SIG-M5 (cell line): ENCODE measurements around the gene KRTAP5-4.
"Not testable (repeated sequence)": the region's sequence is repeated elsewhere in the genome, so short reads cannot be mapped to it uniquely, and the experiment has no call there.

Source experiments
- DNase-seq: peaks from one replicate; lab custom pipeline; 2025; lab: John Stamatoyannopoulos, UW

KRTAP5-4 gene, protein sequence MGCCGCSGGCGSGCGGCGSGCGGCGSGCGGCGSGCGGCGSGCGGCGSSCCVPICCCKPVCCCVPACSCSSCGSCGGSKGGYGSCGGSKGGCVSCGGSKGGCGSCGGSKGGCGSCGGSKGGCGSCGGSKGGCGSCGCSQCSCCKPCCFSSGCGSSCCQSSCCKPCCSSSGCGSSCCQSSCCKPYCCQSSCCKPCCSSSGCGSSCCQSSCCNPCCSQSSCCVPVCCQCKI

GRCh38 chr11:1622086-1622485 is at the start of gene KRTAP5-4:
Gene KRTAP5-4, minus strand, starts transcription at chr11:1622138. Its CDS starts 45 bp downstream, at chr11:1622093.
- DNase-seq, result no peak

GRCh38 chr11:1671658-1672057 is 49.7 kb upstream of the KRTAP5-4 start:
- no peak for DNase-seq

- no peak for DNase-seq
These were observed 49.0 kb upstream of the KRTAP5-4 start for GRCh38 chr11:1670905-1671371.

DNA sequence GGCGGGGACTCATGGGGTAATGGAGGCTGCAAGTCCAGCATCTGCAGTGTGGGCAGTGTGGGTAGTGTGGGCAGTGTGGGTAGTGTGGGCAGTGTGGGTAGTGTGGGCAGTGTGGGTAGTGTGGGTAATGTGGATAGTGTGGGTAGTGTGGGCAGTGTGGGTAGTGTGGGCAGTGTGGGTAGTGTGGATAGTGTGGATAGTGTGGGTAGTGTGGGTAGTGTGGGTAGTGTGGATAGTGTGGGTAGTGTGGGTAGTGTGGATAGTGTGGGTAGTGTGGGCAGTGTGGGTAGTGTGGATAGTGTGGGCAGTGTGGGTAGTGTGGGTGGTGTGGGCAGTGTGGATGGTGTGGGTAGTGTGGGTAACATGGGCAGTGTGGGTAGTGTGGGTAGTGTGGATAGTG is 48.5 kb upstream of the KRTAP5-4 start:
- not testable (repeated sequence) for DNase-seq

DNA sequence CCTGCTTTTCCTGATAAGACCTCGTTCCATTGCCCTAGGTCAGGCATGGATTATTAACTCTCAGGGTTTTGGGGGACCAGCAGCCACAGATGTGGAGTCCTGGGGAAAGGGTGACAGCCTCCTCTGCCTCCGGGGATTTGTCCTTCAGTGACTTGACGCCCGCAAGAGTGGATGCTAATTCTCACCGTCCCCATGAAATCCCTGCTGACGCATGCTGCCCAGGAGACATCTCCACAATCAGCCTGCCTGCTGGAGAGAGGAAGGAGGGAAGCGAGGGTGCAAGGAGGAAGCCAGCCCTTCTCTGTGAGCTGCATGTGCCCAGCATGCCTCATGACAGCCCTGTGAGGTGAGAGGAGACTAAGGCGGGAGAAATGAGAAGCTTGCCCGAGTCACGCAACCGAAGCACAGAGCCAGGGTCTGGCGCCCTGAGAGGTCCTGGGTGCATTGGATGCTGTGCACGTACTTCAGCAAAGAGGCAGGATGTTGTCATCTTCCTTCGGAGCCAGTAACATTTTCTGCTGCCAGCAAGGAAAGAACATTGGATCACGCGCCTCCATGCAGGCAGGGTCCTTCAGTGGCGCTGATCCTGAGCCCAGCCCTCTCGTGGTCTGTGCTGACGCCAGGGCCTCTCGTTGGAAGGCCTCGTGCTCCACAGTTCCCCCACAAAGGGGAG is 47.7 kb upstream of the KRTAP5-4 start:
- DNase-seq, result no peak

GRCh38 chr11:1668911-1669473 is 47.1 kb upstream of the KRTAP5-4 start:
- no peak for DNase-seq

DNA sequence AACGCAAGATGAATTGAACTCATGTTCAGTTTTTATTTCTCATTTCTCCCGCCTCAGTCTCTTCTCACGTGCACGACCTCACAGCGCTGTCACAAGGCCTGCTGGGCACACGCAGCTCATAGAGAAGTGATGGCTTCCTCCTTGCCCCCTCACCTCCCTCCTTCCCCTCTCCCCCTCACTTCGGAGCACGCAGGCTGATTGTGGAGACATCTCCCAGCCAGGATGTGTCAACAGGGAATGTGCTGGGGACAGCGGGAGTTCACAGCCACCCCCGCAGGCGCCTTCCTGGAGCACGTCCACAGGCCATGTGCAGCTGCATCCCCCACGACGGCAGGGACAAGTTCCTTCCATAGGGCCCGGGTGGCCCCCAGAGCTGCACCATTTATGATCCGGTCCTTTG is 46.0 kb upstream of the KRTAP5-4 start:
- no peak for DNase-seq

DNA sequence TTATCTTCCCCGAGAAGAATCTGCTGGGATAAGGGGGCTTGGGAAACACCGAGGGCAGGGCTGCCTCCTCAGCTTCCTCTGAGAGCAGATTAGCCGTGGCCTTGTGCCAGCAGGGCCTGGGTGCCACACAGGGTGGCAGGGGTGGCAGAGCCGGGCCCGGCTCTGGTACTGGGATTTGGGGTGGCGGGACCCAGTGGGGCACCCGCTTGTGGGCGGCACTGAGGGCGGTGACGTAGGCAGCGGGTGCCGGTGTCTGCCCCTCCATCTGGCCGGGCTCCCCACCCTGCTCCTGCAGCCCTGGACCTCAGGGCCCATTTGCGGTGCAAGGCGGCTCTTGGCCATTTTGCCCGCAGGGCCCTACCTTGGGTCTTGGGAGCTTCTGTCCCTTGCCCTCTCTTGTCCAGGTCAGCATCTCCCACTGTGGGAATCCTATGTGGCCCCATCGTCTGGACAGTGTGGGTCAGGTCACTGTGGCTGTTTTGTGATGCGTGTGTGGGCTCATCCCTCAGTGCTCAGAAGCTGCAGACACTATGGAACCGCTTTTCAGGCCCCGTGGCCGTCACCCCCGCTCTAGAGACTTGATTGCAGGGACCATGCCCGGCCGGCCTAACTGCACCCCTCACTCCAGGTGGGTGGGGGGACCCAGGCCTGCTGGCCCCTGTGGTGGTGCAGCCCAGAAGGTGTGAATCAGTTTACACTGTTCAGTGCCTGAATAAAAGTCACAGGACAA is 45.3 kb upstream of the KRTAP5-4 start:
- no peak for DNase-seq

DNA sequence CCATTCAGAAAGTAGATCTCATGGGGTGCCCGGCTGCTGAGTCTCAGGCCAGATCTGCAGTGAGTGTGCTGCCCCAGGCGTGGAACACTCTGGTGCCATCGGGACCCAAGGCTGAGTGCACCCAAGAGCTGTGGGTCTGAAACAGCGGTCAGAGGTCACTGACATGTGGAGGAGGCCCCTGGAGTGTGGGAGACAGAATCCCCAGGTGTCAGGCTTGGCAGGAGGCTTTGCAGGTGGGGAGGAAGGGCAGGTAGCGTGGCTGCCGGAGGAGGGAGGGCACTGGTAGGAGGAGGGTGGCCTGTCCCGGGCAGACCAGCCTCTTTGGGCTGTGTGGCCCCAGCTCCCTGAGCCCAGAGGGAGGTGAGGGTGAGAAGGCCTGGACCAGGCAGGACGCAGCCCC is 43.4 kb upstream of the KRTAP5-4 start:
- no peak for DNase-seq

- not testable (repeated sequence) for DNase-seq
These were observed 40.9 kb upstream of the KRTAP5-4 start for GRCh38 chr11:1662699-1663283.

GRCh38 chr11:1661454-1662269 is 39.7 kb upstream of the KRTAP5-4 start:
- not testable (repeated sequence) for DNase-seq

GRCh38 chr11:1660111-1660867 is 38.4 kb upstream of the KRTAP5-4 start:
- DNase-seq, result no peak

DNA sequence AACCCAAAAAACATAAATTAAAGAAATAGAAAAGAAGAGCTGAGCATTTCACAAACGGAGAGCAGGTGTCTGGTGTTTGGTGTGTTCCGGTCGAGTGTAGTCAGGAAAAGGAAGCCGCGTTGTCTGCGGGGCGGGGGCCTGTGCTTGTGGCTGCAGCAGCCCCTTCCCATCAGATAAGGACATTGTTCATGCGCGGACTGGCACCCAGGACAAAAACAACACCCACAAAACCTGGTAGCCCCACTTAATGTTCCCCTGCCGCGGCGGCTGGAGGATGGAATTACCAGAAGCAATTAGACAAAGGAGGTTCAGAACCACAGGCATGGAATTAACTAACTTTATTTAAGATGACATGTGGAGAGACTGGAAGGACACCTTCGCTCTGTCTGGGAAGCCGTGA is 37.6 kb upstream of the KRTAP5-4 start:
- no peak for DNase-seq

DNA sequence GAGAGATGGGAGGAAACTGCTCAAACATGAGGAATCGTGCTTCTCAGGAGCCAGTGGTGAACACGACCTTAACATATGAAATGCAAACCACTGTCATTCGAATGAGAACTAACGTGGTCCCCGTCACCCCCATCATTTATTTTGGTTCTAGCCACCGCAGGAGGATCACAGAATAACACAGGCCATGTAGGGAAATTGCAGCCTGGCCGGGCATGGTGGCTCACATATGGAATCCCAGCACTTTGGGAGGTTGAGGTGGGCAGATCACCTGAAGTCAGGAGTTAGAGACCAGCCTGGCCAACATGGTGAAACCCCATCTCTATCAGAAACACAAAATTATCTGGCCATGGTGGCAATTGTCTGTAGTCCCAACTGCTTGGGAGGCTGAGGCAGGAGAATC is 34.7 kb upstream of the KRTAP5-4 start:
- DNase-seq, result no peak

- no peak for DNase-seq
These were observed 34.1 kb upstream of the KRTAP5-4 start for GRCh38 chr11:1656061-1656441.

GRCh38 chr11:1655168-1656060 is 33.5 kb upstream of the KRTAP5-4 start:
- no peak for DNase-seq

- DNase-seq, result no peak
These were observed 32.6 kb upstream of the KRTAP5-4 start for GRCh38 chr11:1654388-1655167.

- DNase-seq, result no peak
These were observed 31.8 kb upstream of the KRTAP5-4 start for GRCh38 chr11:1653541-1654387.
